Stimulated activated CD8-positive, alpha-beta memory T cell treated with anti-CD3 and anti-CD28 coated beads, Interleukin-12 subunit alpha, Interleukin-12 subunit beta, amount 100 ng/mL, for 24 hours (primary cell): ENCODE results near the gene OSMR.

Experiments
- DNase-seq: peaks from one replicate; pipeline ENCODE4 v3.0.0-alpha.2; 2020; ENCODE audit errors: extremely low read depth

OSMR gene

GRCh38 chr5:38845526-38846378, at the start of gene OSMR:
Gene OSMR, plus strand, starts transcription at chr5:38846012. Its CDS starts 23,033 bp downstream, at chr5:38869045.
- DNase-seq = no peak

DNA sequence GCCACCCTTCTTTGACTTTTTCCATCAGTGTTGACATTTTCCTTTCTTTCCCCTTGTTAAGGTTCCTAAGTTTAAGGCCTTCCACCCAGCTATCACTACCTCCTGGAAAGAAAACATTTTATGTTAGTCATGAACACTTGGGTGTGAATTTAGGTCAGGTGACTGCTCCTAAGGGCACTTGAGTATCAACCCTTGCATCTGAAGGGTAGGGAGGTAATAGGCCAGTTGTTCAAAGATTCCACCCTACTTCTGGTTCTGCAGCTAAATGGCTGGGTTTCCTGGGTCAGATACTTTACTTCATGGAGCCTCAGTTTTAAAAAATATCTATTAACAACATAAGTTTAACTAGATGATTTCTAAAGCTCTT, 49.1 kb upstream of the OSMR start:
- DNase-seq = no peak

GRCh38 chr5:38797838-38798237, 48.0 kb upstream of the OSMR start:
- no peak for DNase-seq

DNA sequence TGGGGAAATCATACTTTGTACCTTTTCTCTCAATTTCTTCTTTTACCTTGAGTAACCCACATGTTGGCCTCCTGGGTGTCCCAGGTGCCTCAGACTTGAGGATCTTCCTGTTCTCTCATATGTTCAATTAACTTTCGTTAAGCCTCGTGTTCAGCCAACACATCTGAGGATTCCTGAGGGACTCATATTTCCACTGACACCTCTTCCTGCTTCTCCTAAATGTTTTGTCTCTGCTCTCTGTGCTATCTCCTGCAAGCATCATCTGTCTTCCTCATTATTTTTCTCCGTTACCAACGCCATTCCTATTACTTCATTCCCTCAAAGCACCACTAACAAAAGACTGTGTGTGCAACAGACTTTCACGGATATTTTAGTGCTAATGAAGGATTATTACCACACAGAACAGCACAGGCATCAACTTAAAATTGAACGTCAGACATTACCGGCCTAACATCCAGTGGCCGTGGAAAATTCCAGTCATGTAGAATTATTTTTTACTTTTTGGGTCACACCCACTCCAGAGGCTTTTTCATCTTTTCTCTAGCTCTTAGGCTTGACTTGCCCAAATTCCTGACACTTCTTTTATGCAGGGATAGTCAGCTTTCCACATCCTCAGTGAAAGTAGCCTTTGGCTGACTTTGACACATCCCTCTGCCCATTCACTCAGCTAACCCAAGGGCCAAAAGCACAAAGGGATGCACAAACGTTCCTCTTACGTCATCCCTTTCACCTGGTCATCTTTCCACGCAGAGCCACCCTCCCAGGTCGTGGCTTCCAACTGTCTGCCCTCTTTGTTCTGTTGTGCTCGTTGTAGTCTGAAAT, 46.0 kb upstream of the OSMR start:
- no peak for DNase-seq

DNA sequence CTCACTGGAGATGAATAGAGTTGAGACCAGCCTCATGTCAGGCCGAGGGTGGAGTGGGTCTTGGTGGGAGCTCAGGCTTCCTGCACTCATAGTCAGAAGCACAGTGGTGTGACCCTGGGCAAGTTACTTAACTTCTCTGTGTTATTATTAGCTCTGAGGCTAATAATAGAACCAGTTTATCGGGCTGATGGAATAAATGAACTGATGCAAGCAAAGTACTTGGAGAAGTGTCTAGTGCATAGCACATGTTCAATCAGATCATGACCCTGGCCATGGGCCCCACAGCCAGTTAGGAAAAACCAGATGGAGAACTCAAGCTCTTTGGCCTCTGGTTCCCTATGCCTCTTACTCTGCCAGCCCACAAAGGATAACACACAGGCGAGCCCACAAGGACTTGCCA, 45.3 kb upstream of the OSMR start:
- DNase-seq = no peak

- no peak for DNase-seq
Observed at GRCh38 chr5:38802125-38802524, 43.7 kb upstream of the OSMR start.

GRCh38 chr5:38803246-38803645, 42.6 kb upstream of the OSMR start:
- no peak for DNase-seq

- DNase-seq = no peak
Observed at GRCh38 chr5:38806775-38807258, 39.0 kb upstream of the OSMR start.

GRCh38 chr5:38807570-38808483, 38.0 kb upstream of the OSMR start:
- DNase-seq = no peak

DNA sequence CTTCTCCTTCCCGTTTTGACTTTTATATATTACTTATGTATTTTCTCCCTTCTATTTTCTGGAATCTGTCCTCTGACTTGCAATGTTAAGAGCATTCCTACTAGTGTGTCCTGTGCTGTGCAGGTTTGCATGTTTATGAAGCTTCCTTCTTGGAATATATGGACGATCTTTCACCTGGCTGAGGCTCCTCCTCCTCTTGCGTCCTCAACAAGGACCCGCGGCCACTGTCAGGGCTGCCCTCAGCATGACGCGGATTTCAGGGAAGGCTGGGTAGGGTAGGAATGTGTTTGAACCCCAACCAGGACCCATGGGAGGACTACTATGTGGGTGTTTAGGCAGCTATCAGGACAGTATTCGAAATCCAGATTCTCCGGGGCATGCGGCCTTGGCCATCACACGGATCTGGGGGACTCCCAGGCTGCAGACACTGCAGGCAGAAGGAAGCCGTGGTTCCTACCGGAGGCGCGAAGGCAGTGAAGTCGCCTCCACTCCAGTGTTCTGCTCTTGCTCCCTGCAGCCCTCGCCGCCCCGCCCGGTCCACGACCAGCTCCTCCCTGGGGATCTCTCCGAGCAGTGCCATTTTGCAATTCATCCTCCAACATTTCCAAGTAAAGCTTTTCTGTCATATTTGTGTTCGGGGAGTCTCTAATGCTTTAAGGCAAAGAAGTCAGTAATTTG, 37.0 kb upstream of the OSMR start:
- DNase-seq = no peak

DNA sequence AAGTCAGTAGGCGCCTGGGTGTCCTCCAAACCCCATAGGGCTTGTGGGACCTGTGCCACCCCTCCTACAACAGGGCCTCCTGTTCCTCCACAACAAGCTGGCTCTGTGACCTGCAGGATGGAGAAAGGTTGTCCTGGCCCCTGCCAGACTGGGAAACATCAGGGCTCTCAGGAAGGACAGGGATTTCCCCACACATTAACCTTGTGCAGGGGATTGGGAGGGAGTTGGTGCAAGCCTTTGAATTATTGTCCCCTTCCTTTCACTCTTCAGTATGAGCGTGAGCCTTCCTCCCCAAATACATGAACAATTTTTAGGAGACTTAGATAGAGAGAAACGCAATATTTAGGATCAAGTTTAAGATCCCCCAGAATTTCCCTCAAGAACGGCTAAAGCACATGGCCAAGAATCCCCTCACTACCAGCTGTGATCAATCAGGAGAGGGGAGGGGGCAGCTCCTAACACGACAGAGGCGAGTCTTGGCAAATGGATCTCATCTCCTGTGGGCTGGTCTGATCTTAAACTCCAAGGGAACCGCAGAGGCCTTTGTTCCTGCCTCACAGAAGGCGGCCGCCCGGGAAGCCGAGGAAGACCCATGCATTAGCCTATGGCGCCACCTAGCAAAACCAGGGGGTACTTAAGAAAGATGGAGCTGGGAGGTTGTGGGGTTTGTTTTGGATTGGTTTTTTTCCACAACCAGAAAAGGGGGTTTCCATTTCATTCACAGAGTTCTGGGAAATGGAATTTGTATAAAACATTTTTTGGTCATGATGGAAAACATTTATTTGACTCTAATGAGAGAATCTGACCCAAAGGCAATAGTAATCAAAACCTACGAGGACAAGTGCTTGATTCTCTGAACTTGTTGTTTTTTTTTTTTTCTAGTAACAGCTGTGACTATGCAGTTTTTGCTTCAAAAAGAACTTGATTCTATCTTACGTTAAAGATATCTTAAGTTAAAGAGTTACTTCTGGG, 36.1 kb upstream of the OSMR start:
- no peak for DNase-seq

DNA sequence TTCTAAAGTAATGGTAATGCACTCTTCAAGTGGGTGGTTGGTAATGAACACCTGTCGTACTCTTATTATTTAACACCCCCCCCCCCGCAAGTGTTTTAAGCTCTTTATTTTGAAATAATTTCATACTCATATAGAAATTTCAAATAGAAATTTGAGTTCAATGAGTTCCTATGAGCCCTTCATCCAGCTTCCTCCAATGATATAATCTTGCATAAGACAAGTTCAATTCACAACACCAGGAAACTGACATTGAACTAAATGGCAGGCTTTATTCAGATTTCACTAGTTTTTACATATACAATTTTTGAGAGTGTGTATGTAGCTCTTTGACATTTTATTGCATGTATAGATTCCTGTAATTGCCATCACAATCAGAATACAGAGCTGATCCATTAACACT, 30.9 kb upstream of the OSMR start:
- no peak for DNase-seq

GRCh38 chr5:38816083-38817030, 29.5 kb upstream of the OSMR start:
- DNase-seq = no peak

GRCh38 chr5:38821679-38822078, 24.1 kb upstream of the OSMR start:
- no peak for DNase-seq

- DNase-seq = no peak
Observed at GRCh38 chr5:38823503-38823902, 22.3 kb upstream of the OSMR start.

GRCh38 chr5:38824821-38825220, 21.0 kb upstream of the OSMR start:
- no peak for DNase-seq

- no peak for DNase-seq
Observed at GRCh38 chr5:38825494-38825893, 20.3 kb upstream of the OSMR start.

GRCh38 chr5:38827525-38827924, 18.3 kb upstream of the OSMR start:
- DNase-seq = no peak

DNA sequence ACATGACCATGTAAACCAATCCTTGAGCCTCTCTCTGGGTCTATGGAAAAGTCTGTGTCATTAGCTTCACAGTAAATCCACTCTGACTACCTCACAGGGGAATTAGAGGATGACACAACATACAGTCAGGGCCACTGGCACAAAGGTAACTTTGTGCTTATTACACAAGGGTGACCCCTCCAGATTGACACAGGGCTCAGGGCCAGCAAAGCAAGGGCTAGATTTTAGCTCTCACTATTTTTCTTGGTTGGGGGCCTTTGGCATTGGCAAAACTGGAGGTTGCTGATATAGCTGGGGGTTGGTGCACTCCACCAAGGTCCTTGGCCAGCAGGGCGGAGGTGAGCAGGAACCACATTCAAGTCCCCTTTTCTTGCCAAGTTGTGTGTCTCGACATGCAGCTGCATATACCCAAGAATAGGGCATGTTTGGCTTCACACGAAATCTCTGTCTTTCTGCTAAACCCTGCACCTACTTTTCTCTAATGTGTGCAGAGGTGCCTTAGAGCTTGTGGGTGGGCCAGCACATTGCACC, 15.2 kb upstream of the OSMR start:
- DNase-seq = no peak
